Frontal cortex (tissue), 4 donors: Measurements from ENCODE around the gene CACNB1. TPM values are rescaled to one million over a fixed set of nuclear protein-coding genes. Genes with fewer than 3 reads are reported as not detected.

Experiments used
- DNase-seq, 2 donors: peaks; one replicate each; pipeline ENCODE4 v3.0.0; 2012; ENCODE audit warnings: low spot score in 2 of 2
- FAIRE-seq: peaks from 2 replicates; lab custom pipeline; 2012; peaks lifted over from hg19 to GRCh38; lab: Jason Lieb, UNC
- total RNA-seq: library from RNA; depleted of rRNA; stranded (reverse); fragments of >200 nt; gene quantifications from one replicate; pipeline ENCODE4 v1.2.3, GENCODE V29; 2014
- donor health status: control.
- donor health status: control.
- donor health status: control.

The CACNB1 gene
- total RNA-seq, 1 donor from 2014 or later: 14.3 TPM

DNA sequence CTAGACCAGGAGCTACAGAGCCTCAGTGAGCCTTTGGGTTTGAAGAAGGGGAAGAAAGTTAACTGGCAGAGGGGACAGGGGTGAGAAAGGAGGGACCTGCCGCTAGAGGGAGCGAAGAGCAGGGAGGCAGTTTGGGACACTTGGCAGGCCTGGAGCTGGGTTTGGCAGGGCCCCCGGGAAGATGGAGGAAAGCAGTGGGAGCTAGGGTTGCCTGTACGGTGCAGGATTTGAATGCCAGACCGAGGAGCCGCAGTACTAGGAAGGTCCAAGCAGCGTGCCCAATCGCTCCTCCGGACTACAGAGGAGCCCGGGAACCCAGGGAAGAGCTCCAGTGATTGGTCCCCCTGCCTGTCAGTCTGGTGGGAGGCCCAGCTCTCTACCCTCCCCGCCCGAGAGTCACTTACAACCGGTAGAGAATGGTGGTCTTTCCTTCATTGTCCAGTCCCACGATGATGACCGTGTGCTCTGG, 32.8 kb downstream of the CACNB1 start:
- no peak for FAIRE-seq

DNA sequence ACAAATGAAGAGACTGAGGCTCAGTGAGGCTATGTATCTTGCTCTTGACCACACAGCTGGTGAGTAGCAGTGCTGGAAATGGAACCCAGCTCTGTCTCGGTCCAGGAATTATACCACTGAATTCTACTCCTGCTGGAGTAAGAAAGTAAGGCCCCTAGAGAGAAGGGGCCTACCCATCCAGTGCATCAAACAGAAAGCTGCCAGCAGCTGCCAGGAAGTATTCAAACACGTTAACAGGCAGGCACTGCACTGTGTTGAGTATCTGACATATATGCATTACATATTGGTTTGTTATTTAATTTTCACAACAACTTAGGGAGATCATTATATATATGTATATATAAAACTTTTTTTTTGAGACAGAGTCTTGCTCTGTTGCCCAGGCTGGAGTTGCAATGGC, 35.5 kb downstream of the CACNB1 start:
- FAIRE-seq (no peak), DNase-seq (no peak)

More for the DNA sequence above, 32.8 kb downstream of the CACNB1 start:
- DNase-seq: peak; percentile 64 to 84

DNA sequence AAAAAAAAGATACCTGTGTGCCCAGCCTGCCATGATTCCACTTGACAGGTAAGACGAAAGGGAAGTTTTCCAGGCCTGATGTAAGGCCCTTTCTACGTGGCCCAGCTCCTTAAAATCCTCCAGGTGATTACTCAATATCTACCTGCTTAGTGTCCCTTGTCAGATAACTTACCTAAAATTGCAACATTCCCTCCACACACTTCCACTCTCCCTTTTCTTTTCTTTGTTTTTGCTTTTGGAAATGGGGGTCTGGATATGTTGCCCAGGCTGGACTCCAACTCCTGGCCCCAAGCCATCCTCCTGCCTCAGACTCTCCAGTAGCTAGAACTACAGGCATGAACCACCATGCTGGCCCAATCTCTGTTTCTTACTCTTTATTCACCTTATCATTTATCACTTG, 38.8 kb downstream of the CACNB1 start:
- FAIRE-seq (no peak), DNase-seq (no peak)

DNA sequence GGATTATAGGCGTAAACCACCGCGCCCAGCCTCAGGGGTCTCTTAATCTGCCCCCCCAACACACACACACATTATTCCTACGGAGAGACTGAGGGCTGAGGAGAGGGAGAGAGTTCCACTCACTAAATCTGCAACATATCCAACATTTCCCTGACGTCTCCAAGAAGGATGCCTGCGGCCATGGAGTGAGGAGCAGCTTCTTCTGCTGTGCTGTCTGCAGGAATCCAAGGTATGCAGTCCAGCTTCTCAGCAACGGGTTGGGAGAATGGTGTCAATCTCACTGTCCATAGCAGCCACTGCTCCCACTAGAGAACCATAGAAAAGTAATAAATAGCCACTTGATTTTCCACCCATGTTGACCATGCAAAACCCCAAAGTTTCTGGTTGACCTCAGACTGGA, 41.0 kb downstream of the CACNB1 start:
- no peak for FAIRE-seq
- no peak for DNase-seq

DNA sequence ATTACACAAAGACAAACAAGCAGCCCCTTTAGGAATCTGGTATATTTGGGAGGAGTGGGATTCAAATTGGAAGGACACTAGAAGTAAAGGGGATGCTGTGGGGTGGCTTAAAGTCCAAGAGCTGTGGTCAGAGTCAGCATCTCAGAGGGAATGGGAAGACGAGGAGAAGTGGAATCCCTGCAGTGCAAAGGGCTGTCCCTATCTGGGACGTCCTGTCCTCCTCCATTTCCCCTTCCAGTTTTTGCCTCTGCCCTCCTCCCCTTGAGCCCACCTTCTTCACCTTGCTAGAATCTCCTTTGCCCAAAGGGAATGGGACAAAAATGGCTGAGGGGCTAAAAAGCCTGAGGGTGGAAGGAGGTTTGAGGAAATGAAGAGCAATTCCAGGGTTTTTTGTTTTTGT, 41.8 kb downstream of the CACNB1 start:
- FAIRE-seq: no peak
- no peak for DNase-seq

DNA sequence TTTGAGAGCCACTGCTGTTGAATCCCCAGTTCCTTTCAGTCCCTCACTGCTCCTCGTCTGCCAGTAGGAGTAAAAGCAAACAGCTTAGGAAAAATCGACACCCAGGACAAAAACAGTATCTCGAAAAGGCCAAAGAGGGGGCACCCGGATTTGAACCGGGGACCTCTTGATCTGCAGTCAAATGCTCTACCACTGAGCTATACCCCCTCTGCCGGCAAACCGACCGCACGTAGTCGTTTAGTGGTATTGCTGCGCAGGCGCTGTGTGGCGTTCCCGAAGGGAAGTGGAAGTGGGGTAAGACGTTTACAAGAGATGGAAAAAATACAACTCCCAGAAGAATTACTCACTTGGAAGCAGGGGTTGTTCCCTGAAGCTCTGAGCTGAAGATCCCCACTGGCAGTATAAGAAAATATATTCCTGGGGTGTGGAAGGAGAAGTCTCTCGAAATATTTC, 43.8 kb downstream of the CACNB1 start:
- FAIRE-seq: no peak

DNA sequence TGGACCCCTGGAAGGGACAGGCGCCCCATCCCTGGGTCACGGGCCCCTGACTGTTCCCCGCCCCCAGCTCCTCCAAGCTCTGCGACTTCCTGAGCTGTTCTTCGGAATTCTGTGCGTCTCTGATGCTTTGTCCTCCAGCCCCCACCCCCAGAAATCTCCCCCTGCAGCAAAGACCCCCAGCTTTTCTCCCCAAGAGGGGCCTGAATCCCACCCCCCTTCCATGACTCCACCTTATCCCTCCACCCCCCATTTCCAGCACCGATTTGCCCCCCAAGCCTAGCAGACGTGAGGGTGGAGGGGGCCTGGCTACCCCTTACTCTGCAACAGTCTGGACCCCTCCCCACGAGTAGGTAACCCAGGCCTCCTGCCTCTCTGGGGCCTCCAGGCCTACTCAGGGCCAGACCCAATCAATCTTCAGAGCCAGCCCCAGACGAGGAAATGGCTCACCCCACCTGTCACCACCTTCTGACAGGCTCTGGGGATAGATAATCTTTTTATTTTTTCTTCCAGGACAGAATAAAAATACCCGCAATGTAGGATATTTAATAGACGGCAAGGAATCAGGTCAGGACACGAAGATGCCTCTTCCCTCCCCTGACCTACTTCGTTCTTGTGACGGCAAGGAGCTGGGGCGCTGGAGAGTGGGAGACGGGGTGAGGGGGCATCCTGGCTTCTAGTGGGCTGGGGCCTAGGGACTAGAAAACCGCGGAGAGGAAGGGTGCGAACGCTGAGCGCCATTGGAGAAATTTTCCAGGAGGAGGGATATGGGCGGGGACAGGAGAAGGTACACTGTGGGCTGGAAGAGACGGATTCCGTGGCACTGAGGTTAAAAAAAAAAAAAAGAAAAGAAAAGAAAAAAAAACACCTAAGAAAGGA, 45.3 kb downstream of the CACNB1 start:
- FAIRE-seq (no peak), DNase-seq (no peak)

More for the DNA sequence above, 43.8 kb downstream of the CACNB1 start:
- peak; percentile 82 to 83 for DNase-seq

DNA sequence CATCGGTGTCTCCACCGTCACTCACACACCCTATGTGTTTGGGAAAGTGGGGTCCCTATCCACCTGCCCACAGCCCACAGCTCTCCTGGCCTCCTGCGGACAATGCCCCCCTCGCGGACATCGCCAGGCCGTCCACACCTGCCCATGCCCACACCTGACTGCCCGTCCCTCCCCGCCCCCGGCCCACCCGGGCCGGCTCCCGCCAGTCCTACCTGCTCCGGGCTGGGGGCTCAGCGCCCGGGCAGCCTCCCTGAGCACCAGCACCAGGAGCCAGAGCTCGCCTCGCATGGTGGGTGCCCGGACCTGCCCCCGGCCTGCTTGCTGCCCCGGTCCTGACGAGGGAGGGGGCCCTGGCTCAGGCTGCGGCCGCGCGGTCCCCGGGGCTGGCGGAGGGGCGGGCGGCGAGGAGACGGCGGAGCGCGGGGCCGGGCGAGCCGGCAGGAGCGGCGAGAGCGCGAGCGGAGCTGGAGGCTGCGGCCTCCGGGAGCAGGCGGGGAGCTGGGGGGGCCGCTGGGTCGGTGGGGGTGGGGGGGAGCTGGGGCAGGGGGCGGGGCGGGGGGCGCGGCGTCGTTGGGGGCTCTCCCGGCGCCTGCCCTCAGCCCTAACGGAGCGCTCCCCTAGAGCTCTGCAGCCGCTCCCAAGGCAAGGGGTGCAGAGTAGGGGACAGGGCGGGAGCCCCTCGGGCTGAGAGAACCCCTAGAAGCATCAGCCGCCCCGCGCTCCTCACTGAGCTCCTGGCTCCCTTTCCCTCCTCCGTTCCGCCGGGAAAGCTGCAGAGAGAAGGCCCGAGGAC, 46.1 kb downstream of the CACNB1 start, which contains the start of gene PLXDC1:
Gene PLXDC1, minus strand, starts transcription at position 488 of the 793 bp plus-strand sequence. Its CDS starts 200 bp downstream, at position 288.
- FAIRE-seq: no peak
- peak in 1 of 2 donors; percentile 50 for DNase-seq

DNA sequence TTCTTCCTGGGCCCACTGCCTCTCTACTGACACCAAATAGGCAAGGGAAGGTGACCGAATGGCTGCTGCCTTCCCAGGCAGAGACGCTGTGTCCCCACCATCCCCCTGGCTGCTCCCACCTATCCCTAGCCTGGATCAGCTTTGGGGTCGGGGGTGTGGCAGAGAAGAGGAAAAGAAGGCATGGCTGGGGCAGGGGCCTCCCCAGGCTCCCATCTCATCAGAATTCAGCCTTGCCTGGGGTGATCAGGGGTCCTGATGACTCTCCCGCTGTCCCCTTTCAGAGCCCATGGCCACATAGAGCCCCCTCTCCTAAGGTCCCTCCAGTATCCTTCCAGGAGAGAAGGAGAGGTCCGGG, 46.7 kb downstream of the CACNB1 start:
- FAIRE-seq (no peak), DNase-seq (no peak)

DNA sequence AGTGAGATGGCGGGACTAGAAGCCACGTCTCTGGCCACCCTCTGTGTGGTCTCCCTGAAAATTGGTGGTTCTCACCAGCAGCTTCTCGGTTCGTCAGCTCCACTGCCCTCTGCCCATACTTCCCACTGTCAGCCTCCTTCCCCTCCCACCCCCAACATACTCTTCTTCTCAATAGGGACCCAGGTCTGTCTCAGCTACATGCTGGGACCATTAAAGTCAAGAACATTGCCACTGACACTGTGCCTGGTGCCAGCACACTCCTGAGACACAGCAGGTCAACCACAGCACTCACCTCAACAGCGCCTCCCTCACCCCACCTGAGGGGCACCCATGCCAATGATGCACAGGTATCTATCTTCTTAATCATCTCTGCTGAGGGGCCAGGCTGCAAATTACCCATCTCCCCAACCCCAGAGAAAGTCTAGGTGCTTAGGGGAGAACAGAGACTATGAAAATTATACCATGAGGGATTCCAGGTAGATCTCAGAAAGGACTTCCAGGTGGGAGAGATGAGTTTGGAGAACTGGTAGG, 47.3 kb downstream of the CACNB1 start:
- DNase-seq (no peak), FAIRE-seq (no peak)

DNA sequence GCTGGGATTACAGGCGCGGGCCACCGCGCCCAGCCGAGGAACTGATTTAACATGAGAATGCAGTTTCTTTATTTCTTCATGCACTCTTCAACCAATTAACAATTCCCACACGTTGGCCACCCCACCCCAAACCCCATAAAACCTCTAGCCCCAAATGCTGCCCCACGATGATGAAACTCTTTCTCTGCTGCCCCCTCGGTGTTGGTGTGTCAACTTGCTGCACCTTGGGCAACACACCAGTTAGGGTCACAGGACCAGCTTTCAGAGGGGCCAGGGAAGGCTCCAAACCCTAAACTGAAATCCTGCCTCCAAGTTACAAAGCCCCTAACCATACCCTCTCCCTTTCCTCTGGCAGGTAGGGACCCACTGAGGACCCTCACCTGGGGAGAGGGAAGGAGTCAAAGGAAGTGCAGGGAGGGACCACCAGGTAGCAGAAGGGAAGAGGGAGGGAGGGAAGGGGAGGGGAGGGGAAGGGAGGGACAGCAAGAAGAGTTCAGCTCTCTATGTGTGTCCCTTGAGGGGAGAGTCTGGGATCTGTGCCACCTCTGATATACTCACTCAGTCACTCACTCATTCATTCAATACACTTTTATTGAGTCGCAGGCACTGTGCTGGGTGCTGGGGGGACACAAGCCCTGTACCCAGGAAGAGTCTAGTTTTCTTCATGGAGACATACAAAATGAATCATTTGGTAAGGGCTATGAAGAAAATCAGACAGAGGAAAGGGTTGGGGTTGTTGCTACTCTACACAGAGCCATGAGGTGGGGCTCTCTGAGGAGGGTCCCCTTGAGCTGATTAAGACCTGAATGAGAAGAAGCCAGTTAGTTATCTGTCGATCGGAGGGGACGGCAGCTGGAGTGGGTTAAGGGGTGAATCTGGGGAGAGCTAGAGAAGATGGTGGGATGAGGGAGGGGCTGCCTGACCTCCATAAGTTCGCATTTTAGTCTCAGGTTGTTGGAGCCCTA, 50.0 kb downstream of the CACNB1 start:
- no peak for FAIRE-seq

DNA sequence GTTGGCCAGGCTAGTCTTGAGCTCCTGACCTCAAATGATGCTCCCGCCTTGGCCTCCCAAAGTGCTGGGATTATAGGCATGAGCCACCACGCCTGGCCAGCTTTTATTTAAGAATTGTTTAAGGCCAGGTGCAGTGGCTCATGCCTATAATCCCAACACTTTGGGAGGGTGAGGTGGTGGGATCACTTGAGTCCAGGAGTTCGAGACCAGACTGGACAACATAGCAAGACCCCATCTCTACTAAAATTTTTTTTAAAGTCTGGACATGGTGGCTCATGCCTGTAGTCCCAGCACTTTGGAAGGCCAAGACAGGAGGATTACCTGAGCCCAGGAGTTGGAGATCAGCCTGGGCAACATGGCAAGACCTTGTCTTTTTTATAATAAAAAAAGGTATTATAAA, 51.2 kb downstream of the CACNB1 start:
- DNase-seq (no peak), FAIRE-seq (no peak)

More for the DNA sequence above, 50.0 kb downstream of the CACNB1 start:
- DNase-seq: no peak

DNA sequence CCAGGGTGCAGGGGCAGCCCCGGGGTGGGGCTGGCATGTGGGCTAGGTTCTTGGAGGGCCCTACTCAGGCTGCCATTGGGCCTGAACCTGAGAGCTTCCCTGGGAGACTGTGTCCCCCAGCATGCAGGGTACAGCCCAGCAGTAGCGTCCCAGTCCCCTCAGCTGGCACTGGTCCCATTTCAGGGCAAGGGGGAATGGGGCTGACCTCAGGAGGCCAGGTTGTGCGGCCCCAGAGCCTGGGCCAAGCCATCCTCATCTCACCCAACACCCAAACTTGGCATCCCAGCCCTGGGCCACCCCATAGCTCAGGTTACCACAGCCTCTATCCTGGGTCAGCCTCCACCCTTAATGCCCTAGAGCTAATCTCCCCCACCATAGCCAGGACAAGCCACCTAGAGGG, 52.3 kb downstream of the CACNB1 start:
- DNase-seq (no peak), FAIRE-seq (no peak)

DNA sequence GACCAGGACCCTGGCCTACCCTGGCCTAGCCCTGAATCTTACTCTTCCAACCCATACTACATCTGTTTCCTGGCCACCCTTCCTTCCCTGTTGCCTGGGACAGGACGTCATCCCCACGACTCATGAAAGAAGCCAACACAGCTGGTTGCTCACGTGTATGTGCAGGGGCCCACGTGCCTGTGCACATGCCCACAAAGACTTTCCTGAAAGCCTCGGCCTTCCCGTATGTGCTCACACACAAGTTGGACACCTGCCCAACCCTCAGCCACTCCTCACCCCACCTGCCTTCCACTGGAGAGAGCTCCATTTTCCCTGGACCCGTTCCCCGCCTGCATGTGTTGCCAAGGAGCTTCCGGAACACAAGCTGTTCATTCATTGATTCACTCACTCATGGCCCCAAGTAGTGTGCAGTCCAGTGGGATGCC, 53.0 kb downstream of the CACNB1 start:
- DNase-seq (no peak), FAIRE-seq (no peak)

DNA sequence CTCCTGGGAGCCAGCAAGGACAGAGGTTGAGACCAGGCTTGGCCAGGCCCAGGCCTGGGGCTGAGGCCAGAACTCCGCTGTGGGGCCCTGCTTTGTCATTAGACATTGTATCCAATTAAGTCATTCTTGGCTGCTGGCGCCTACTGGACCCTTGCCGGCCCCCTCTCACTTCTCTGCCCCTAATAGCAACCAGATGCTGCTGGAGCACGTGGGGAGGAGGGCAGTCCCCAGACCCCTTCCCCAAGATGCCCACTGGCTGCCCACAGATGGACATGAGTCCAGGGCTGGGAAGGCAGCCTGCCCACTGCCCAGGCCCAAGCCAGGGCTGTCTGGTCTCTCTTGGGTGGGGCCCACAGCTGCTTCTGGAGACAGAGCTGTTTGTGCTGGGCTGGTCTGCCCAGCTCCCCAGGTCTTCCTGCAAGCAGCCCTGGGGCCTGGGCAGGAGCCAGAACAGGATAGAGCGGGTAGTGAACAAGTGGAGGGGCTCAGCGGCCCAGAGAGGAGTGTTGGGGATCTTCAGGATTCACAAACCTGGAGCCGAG, 53.8 kb downstream of the CACNB1 start:
- FAIRE-seq (no peak), DNase-seq (no peak)

DNA sequence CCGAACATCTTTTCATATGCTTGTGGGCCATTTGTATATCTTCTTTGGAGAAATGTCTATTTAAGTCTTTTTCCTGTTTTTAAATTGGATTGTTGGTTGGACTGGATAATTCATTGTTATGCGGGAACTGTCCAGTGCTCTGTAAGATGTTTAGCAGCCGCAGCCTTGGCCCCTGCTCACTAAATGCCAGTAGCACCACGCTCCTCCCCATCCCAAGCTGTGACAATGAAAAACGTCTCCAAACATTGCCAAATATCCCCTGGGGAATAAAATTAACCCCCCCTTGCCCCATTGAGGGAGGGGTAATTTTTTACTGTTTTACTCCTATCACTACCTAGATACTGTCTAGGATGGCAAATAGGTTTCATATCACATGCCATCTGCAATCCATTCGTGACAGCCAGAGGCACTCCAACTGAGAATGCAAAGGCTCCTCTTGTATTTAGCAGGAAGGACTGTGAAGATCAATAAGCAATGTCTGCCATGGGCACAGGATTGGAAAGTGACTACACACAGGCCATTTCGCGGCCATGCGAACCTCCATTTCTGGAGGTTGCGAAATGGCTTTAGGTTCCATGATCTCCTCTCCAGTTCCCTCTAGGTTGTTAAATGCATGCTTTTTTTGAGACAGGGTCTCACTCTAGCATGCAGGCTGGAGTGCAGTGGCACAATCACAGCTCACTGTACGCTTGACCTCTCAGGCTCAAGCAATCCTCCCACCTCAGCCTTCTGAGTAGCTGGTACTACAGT, 55.4 kb downstream of the CACNB1 start:
- FAIRE-seq (no peak), DNase-seq (no peak)

DNA sequence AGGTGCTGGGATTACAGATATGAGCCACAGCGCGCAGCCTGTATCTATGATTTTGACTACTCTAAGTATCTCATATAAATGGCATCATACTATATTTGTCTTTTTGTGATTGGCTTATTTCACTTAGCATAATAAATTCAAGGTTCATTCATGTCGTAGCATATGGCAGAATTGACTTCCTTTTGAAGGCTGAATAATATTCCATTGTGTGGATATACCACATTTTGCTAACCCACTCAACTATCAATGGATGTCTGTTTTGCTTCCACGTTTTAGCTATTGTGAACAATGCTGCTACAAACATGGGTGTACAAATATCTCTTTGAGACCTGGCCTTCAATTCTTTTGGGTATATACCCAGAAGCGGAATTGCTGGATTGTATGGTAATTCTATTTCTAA, 56.2 kb downstream of the CACNB1 start:
- DNase-seq (no peak), FAIRE-seq (no peak)

DNA sequence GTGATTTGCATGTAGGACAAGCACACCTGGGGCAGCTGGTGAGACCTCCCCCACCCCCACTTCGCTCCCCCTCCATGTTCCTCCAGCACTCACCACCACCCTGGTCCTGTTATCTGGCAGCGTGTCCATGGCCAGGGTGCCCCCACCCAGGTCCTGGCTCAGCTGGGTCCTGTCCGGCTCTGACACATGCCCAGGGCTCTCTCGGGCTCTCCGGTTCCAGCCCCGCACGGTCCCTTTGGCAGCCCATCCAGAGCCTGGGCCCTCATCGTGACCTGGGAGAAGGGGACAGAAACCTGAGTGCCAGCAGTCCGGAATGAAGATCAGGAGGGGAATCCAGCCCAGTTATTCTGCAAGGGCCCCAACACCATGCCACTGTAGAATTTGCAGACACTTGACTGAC, 57.9 kb downstream of the CACNB1 start:
- FAIRE-seq (no peak), DNase-seq (no peak)
